NCI-H446 (cell line): ENCODE data around the gene SDCCAG8.

Experiments used
- DNase-seq, 2 experiments: peaks; one replicate each; lab custom pipeline; 2025; lab: John Stamatoyannopoulos, UW

Gene SDCCAG8

DNA sequence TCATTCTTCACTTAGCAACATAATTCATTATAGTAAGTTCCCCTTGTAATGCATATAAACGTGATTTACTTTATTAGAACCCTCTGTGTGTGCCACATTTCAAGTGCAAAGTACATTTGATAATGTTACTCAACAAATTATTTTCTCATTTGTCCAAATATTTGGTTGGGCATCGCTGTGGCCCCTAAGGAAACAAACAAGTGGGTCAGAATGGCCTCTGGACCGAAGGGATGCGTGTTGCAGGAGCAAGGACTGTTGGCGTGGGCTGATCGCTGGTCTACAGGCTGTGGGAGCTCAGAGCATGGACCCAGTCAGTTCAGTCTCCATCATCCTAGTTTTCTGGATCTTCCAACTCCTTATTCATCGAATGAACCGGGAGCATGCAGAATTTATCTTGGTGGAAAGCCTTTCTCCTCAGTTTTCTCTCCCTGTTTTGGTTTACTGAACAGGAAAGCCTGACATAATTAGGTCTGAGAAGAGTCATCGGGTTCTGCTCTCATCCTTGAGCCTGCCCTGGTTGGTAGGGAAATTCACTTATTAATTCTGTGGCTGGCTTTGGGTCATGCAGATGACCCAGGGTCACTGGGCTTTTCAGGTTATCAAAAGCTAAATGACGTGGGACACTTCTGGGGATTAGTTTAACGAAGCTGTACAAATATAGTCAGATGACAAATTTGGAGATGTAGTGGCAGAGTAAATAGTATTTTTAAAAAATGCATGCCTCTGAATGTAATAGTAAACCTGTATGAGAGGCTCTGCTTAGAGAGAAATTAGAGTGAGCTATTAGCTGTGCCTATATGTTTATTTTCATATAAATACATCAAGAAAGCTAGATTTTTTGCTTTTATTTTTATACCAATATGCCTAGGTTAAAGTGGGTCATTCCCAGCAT, 200.2 kb downstream of the SDCCAG8 start:
- no peak for DNase-seq

DNA sequence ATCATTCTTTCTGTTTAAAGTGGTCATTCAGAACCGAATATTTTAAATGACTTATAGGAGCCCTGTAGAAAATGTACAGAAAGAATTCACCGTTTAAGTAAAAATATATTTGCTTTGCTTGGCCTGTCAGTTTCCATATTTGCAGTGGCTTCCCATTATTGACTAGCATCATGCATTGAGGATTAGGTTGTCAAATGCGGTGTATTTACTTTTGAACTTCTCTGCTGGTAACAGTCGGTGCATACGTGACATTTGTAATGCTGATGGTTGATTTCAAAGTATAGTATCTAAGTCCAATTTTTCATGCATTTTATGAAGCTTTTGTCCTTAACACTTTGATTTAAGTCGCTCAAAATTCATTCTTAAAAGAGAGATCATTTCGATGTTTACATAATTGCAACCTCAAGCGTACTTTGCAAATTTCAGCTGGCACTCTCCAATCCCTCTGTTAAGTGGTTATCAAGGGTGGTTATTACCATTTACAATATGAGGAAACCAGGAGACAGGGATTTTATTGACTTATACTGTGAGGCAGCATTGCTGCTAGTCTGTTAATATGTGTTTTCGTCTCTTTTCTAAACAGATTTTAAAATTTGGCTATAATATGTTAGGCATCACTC, 201.6 kb downstream of the SDCCAG8 start:
- no peak for DNase-seq

DNA sequence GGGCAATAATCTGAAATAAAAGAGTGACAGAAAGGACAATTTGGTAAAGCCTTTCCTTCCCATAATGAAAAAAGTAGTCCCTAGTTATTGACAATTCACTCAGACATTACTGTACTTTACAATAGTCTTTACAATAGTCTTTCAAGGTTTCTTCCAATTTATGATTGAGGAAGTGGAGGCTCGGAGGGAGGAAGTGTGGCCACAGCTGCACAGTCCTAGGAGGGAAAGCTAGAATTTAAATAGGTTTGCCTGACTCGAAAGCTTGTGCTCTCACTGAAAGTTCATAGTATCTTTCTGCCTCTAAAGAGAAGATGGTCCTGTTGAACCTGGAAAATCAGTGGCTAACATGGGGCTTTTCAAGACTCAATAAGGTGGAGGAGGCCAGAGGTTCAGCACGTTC, 203.2 kb downstream of the SDCCAG8 start:
- no peak for DNase-seq

DNA sequence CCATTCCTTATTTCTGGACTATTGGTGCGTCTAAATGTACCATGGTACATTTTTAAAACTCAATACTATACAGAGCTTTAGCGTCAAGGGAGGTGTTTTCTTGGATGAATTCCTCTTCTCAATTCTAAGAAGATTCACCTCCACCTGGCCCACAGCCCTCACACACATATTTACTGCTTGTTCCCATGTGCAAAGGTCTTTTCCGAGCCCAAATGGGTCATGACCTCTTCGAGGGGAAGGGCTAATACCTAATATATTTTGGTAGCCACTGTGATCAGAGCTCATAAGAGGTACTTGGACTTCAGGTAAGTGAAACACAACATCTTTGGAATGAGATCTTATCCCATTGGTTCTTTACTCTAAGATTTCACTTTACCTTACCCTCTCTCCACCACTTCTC, 205.9 kb downstream of the SDCCAG8 start:
- DNase-seq, result no peak

DNA sequence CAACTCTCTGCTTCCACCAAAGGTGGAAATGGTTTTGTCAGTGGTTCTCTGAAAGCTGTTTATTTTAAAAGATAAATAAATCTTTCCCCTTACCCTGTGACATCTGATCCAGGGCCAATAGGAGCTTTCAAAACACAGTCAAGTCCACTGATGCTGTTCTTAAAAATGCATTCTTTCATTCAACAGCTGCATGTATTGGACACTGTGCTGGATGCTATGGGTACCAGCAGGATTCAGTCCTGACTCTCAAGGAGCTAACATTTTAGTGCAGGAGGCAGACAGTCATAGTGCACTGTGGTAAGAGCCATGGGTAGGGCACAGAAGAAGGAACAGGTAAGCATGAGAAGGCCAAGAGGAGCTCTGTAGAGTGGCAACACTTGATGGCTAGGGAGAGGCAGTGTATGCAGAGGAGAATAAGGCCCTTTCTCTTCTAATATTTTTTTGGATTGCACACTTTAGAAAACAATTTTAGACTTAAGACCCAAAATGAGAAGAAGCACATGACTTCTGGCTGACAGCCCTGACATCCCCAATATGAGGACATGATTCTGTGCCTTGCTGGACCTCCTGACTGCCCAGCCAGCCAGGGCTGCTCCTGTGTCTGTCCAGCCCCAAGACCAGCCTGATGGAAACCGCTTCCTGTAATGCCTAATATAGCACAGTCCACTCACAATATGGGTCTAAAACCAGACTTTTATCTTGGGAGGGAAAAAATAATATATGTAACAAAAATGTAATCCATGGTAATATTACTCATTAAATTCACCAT, 207.3 kb downstream of the SDCCAG8 start:
- DNase-seq, result no peak

DNA sequence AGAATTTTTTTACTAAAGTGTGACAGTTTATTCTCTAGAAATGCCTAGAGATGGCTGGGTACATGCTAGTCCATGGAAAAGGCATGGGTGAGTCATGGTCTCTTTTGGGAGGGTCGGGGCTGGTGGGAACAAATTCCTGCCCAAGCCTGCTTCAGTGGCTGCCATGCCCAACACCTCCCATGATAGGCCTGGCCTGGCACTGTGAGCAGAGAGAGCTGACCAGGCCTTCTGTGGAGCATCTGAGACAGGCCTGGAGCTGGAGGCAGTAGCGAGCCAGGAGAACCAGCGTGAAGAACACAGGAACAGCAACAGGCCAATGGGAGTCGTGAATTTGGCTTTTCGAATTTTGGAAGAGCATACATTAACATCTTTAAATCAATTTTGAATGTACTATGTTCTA, 209.2 kb downstream of the SDCCAG8 start:
- no peak for DNase-seq

DNA sequence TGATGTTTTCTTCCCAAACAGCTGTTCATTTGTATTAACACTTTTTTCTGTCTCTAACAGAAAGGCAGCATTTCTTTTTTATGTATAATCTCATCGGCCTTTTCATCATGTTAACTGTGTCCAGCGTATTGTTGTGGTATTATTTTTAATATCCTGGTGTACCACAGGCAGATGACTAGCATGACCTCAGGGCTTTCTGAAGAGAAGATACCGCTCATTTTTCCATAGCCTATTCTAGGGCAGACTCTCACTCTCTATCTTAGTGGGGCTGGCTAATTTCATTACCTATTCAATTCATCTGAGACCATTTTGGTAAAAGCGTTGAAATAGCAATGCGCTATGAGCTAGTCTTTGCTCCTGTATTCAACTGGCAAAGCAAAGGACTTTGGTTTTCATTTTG, 209.9 kb downstream of the SDCCAG8 start:
- no peak for DNase-seq

DNA sequence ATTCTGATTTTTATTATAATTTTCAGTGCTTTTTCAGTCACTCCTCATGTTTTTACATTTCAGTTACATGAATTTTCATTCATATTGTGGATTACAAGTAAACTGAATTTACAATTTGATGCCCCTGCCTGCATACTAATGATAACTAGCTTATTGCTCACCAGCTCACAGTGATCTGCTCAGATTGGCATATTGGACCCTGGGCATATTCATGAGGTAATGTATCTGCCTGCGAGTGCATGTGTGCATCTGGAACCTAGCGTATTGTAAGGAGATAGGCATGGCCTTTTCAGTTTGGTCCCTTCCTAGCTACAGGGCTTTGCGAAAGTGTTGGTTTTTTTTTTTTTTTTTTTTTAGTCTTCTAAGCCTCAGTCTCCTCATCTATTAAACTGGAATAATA, 213.7 kb downstream of the SDCCAG8 start:
- peak in 1 of 2 experiments; percentile 23 for DNase-seq

DNA sequence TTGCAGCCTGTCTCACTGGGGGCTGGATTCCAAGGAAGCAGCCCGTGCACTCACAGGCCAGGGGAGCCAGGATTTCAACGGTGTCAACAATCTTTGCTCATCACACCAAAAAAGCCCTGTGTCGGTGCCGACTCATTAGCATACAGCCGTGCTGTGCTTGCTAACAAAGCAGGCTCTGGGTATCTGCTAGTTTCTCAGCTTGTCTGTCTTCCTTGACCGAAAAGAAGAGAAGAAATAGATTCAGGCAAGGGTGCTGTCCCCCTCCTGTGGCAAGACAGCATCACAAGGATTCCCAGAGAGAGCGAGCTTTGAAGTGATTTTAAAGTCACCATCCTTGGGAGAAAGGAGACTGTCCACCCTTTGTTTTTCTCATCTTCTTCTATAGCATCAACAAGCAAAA, 214.7 kb downstream of the SDCCAG8 start:
- DNase-seq, result peak; percentile 80 to 85

DNA sequence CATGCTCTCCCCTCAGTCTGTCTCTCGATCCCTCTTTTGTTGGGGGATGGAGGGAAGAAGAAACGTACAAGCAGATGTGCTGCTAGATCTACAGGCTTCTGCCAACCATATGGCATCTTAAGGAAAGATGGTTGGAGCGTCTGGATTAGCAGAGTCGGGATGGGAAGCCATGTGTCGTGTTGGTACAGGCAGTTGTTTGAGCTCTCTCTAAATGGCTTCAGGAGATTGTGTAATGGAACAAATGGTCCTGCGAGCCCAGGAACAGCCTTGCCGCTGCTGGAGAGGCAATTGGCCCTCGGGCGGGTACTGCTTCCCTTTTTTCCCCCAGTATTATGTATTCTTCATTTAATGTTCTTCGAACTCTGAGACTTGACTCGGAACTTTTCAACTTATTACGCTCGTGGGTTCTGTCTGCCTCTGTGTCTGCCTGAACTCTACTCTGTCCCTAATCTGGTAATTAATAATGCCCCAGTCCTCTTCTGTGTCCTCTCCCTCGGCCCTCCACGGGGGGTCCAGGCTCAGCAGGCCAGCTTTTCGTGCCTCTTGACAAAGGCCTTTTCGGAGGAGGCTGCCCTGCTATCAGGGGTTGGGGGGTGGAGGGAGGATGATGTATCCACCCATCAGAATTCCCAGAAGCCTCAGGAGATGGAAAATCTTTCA, 215.3 kb downstream of the SDCCAG8 start:
- peak; percentile 75 to 90 for DNase-seq

DNA sequence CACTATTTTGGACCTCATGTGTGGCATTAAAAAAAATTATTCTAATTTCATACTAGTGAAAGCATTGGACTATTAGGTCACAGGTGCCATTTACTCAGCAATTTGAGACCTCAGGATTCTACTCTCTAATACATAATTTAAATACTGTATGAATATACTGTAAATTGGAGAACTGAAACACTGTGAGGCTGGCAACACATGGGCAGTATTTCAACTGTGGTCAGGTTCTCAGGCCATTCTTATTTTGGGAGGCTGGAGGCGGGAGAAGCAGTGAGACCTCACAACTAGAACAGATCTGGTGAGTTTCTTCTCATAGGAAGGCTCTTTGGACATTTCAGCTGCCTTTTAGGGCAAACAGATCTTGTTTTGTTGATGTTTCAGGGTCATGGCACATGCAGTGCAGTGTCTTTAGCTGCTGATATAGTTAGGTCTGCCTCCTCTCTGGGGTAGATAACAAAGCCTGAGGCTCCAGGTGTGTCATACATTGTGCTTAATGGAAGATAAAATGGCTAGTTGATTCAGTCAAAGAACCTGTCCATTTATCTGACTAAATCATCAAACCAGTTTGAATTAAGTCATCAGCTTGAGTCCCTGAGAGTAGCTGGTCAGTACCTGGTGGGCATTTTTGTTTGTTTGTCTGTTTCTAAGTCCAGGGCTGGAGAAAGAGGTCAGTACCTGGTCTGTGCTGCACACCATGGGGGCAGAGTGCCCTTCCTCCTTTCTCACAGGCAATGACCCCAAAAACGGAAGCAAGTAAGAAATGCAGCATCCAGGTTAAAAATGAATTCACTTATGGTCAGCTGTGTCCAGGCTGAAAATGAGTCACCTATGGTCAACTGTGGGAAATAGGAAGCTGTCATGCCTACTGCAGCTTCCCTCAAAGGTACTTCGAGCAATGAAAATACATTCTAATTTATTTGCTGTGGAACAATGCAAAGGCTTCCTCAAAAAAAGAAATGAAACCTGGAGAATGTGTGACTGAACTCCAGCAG, 216.2 kb downstream of the SDCCAG8 start:
- DNase-seq, result no peak

DNA sequence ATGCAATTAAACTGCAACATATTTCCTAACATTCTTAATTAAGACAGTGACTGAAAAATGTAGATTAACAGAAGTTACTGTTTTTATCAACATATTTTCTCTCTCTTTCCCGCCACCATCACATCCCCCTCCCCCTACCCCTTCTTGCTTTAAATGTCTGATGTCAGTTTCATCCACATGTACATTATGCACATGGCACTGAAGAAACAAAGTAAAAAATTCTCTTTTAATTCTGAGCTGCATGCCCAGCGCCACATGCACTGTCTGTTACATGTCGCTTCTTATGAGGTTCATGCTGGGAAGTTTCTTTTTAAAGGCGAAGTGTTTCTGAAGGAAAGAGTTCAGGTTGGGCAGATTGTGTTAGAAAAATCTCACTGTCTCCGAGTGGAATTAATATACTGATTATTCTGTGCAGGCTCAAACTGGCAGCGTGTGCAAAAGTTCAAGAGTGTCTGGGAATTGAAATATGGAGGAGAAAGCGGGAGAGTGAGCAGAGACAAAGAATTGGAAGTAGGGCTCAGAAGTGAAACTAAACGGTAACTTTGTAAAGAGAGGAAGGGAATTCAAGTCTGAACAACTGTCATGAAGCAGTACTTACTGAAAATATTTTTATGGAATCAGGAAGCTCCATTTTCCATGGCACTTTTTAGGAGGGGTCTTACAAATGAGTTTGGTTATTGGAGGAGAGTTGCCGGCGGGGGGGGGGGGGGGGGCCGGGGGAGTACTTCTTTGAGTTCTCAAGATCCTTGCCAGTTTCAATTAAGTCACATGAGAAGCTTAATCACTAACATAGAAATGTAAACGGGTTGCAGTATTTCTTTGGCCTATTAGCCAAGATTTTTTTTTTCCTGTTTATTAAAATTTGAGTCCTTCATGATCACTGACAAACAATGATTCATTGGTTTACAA, 217.6 kb downstream of the SDCCAG8 start:
- peak; percentile 79 to 88 for DNase-seq

DNA sequence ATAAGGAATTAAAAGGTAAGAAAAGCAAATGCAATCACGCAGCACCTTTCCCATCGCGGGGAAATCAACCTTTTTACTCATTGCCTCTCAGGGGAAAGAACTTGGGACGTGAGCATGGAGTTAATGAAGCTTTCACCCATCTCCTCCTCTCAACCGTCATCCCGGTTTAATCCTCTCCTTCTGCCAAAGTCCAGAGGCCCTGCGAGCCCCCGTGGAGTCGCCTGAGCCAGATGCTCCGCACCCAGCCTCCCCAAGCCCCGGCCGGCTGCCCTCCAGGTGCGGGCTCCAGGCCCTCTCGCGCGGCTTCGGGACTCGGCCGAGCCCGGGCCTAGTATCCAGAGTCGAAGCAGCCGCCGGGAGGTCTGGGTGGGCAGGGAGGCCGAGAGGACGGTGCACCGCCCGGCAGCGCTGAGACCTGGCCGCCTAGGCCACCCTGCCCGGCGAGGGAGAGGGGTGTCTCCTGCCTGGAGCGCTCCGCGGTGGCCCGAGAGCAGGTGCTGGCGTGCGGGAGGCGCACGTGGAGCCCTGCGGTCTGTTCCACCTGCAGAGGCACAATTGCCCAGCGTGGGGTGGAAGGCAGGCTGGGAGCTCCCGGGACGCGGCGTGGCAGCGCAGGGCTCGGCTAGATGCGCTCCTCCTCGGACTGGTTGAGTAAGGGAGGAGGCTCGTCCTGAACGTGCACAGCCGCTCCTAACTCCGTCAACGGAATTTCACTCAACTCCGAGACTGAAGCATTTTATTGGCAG, 218.5 kb downstream of the SDCCAG8 start:
- peak; percentile 88 to 90 for DNase-seq

DNA sequence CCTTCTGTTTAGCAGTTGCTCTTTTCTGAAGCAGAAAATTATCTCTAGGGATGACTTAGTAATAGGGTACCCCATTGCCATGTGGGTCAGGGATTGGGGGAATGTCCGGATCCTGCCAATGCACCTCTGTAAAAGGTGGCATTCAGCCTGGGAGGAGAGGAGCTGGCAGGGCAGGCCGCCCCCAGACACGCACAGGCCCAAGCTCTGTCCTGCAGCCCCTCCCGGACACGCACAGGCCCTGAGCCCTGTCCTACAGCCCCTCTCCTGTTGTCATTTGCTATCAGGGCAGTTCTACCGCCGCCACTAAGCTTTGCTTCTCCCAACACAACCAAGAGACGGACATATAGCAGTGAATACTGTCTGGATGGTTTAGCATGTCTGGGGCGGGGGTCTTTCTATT, 219.1 kb downstream of the SDCCAG8 start:
- no peak for DNase-seq

DNA sequence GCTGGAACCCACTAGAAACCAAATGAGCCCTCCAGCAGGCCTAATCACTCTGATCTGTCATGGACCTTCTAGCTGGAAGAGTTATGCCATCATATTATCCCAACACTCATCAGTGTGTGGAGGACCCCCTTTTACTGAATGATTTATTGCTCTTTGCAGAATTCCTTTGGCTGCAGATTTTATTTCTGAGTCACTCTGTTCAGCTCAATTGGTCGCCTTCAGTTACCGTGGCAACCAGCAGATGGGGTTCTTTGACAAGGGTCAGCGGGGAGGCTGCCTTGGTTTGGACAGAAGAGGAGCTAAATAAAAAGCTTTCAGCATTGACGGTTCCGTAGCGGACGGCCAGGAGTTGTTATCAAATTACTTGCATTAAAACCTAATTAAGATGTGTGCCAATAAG, 220.1 kb downstream of the SDCCAG8 start:
- peak; percentile 95 to 97 for DNase-seq

DNA sequence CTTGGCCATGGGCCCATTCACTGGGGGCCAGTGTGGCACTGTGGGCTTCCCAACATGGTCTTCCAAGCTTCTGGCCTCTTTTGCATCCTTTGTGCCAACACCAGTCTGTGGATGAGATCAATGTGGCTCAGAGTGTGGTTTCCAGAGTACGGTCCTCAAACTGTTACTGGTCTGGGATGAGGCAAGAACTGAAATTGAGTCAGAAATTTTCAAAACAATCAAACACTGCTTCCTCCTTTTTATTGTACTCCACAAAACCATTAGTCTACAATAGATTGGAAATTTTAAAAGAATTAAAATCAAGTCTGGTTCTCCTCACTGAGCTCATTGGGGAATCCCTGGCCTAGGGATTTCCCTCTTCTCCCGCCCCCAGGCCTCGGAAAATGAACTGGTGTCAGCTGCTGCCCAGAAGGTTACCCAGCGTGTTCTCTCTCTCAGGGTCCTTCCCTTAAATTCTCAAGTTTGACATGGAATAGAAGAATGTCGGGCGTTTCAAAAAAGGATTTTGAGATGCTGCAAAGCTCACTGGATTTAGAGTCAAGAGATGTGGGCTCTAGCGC, 222.0 kb downstream of the SDCCAG8 start:
- DNase-seq, result peak in 1 of 2 experiments; percentile 42

DNA sequence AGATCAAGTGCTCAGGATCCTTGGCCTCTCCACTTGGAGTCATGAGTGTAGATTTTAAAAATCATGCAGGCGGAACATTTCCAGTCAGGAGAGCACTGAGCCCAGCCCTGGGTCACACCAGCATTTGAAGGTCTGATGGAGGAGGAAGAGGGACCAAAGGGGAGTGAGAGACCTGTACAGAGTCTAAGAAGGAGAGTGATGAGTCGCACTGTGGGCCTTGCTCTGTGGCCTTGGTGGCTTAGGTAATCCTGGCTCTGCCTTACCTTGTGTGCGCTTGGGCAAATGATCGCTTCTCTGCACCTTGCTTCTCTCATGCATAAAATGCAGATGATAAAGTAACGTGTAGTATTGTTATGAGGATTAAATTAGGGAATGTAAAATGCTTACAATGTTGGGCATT, 225.3 kb downstream of the SDCCAG8 start:
- no peak for DNase-seq

DNA sequence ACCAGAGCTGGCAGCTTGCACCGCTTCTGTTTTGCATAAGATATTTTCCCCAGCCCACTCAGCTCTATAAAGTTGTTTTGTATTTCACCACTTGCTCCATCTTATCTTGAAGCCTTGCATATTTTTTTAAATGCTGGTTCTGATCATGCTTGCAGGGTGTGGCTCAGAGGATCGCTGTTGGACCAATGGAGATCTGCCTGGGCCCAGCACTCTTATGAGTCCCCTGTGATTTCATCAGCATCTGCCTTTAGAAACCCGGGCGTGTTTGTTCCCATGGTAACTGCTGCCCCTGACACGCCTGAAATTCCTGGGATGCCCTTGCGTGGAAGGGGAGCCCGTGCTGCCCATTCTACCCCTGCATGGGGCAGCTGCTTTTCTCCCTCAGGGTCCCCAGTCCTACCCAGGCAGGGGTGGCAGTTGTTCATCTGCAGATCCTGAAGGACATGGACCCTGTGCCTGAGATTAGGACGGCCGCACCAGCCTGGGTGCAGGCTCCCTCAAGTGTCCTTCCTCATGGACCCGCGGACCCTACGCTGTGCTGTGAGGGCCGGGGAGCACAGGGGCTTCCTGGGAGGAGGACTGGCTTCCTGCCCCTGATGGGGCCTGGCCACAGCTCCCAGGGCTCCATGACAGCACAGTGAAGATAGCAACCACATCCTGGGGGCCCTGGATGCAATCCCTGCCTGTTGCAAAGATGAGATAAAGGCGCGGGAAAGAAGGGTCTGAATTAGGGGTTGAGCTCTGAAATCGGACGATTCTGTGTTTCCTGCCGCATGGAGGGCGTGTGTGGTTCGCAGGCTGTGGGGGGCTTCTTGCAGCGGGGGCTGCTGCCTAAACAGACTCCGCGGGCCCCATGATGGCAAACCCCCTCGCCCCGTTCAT, 226.5 kb downstream of the SDCCAG8 start:
- DNase-seq, result peak in 1 of 2 experiments; percentile 52
